Heart left ventricle (tissue), 13 donors: ENCODE results near the gene ABTB2.

Source experiments
- CTCF ChIP-seq, 12 donors: fragments of 200-600 bp; sonication (generic) in 4 of 12; IDR thresholded peaks; one replicate each; pipeline versions ENCODE4 v1.5.0 to v1.8.0; 2018 to 2022; ENCODE audit warnings: antibody characterized with exemption in 12 of 12, mild to moderate bottlenecking in 5 of 12
- POLR2A ChIP-seq, 2 donors: fragments of 450-650 bp; IDR thresholded peaks; one replicate each; pipeline ENCODE4 v1.6.1; 2017; ENCODE audit warnings: antibody characterized with exemption in 2 of 2, mild to moderate bottlenecking in 2 of 2, moderate library complexity in 2 of 2
- donor health status: ischemic (EF 13 %, LVEDD 7.1; RV severe dilation, severe dysfunction).
- donor health status: DM: no; HTN: yes; CAD: no.
- donor health status: DM: no; HTN: no; CAD: no.
- donor health status: ischemic (EF 25% LVEDD 6.9; RV normal size, moderate dysfunction).
- donor health status: ischemic (EF 25% LVEDD 5.7; RV mildly dilated, moderate dysfunction).
- donor health status: ischemic (EF 35%, LVEDD 5.7; RV mildly dilated, moderate dysfunction).
- donor health status: nonischemic (EF 11% LVEDD 7.7; RV severe dilation, severe dysfunction).
- donor health status: DM: yes; HTN: yes; CAD: no.
- donor health status: PGD.
- donor health status: ischemic (EF 29% LVEDD 5.4; RV normal size, mild dysfunction).
- donor health status: nonischemic (EF 23%, LVEDD 6.1; RV moderate dilation, normal function).

- TF ChIP-seq CTCF (IDR thresholded peaks at IDR 0.05) = no peak
- TF ChIP-seq POLR2A (IDR thresholded peaks at IDR 0.05) = no peak
These were observed 88.0 kb downstream of the ABTB2 start for GRCh38 chr11:34269694-34270245.
